ENCODE measurements around the gene SUGCT.

Gene SUGCT

DNA sequence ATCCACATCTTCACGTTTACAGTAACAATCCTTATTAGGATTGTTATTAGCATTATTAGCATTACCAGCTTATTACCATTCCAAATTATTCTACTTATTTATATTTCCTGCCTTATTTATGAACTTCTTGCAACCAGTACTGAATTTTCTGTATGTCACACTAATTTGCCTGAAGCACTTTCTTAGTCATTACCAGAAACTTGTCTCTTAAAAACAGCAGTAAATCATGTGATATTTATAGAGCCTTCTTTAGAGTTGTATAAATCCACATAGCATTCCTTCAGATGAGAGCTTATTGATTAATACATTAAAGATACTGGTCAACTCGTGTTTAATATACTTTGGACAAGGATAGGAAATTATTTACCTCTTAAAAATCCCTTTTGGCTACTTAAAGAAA lies 618.6 kb downstream of the SUGCT start:
- DNase-seq, result no peak

DNA sequence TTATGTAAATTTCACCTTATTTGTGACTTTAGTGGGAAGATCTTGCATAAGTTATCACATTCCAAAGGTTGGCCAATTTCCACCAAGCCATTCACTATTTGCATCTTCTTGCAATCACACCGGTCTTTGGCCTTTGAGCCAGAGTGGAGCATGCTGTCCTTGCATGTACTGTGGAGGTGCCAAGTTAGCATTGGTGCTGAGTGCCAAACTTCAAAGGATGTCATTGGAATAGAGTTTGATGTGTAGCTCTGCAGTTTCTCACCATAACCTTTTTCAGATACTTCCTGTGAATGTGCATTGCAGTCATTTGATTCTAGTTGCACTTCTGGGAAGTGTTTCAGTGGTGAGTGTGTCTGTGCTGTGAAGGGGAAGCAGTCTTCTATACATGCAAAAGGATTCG lies 620.6 kb downstream of the SUGCT start:
- DNase-seq, result no peak

DNA sequence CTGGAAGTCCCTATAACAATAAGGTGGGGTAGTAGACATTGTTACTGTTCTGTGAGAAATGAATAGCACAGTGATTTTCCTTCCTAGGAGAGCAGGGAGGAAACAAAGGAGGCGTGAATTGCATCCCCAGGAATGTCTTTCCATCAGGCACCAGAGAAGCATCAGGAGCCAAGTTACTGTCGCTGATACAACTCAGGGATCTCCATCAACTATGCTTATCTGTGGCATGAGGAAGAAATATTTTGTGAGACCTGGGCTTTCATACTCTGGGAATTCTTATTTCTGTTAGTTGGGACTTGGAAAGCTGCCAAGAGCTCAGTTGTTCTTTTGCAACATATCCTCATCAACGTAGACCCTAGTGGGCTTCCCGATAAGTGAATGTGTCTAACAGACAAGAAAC lies 622.3 kb downstream of the SUGCT start:
- DNase-seq, result no peak

DNA sequence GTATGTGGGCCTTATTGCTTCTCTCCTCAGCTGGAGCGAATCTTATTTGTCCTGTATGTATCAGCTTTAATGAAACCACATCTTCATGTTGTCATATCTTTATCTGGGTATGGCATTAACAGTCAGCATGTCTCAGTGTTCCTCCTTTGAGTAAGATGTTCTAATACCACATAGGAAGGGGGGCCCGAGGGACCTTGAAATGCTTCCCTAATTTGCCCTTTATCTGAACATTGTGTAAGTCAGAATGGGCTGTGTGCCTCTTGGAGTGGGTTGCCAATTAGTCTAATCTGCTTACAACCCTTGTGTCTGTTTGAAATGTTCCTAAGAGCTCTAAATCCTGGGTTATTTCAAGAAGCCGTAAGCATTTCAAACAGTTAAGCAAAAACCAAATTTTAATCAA lies 623.8 kb downstream of the SUGCT start:
- no peak for DNase-seq

DNA sequence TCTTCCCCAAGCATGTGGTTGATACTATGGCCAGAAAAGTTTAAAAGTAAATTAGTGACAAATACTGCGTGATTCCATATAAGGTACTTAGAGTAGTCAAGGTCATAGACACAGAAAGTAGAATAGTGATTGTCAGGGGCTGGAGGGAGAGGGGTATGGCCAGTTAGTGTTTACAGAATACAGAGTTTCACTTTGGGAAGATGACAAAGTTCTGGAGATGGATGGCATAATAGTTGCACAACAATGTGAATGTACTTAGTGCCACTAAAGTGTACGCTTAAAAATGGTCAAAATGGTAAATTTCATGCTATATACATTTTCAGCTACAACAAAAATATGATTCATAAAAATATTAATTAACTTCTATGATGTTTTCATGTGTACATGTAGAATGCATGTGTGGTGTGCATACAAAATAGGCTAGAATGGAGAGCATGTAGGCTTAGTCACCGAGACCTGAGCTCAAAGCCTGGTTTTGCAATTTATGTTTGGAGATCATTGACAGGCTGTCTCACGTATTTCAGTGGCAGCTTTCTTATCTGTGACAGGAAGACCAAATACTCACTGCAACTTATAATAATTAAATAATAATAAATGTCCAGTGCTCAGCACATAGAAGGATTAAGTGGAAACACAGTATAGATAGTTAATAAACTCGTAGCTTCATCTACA lies 625.6 kb downstream of the SUGCT start:
- DNase-seq, result no peak

DNA sequence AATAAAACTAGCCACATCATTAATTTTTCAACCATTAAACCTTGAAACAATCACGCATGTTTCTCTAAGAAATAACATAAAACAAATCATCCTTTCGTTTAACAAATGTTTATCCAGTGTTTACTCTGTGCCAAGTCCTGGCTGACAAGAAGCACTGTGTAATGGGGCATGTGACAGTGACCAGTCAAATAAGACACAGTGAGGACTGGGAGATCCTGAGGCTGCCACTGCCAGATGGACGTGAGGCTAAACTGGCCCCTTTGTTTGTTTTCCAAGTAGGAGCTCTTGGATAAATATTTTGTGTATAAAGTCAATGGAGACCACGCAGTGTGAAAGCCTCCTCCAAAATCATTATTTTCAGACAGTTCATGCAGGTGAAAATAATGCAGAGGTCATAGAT lies 626.2 kb downstream of the SUGCT start:
- no peak for DNase-seq

DNA sequence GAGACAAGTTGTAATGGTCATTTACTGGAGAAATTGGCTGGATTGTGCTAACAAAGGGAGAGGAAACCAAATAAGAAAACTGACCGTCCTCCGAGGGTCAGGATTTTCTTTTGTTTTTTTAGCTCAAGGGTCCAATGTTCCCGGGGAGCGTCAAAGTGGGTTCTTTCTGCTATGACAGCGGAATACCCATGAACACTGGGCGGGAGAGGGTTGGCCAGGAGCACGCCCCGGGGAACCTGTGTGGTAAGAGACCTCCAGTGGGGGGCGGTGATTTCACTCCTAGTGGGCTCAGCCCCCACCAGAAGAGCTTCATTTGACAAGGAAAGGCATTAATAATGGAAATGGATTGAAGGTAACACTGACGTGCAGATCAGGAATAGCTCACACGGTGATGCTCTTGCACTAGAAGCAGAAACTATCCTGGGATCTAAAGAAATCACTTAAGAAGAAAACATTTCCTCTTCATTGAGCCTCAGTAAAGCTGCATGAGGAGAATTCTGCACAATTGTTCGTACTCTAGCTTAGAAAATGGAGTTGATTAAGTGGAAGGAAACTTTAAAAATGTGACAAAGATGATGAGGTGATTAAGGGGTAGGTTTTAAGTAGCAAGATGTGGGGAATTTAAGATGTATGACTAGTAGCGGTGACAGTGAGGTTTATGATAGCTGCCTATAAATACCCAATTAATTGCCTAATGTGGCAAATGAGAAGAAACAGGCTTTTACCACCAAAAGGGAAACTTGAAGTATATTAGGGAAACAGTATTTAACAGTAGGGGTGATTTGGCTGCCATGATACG lies 627.2 kb downstream of the SUGCT start:
- no peak for DNase-seq

DNA sequence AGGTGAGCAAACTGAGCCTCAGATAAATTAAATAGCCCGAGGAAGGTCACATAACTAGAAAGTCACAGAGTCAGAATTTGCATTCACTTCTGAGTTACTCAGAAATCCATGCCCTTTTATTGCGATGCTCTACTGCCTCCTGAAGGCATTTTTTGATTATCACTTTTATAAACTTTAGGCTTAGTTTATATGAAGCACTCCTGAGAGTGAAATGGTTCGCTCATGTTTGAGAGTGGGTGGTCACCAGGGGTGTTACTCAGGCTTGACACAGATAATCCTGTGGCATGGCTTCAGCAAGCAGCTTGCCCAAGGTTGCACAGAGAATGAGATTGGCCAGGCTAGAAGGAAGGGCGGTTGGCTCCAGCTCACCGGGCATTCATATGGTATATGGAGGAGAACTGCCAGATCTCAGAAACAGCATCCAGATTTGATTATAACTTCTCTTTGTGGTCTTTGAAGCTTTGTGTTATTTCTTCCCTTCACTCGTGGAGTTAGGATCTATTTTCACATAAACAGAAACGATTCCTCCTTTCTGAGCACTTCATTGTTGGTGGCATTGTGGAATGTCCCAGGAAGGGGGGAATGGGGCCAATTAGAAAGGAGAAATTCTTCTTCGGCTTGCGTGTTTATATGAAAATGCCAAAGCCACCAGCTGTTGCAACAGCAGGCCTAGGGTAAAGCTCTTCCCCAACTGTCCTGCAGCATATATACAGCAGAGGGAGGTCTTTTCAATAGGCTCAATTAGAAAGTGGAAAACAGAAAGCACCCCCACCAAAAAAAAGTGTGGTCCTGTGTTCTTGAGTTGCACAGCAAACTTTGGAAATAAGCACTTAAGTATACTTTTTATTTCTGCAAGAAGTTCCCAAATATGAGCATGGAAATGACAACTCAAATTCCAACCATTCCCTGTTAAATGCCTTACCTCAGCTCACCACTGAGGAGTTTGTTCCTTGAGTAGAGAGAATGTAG lies 628.8 kb downstream of the SUGCT start:
- no peak for DNase-seq

DNA sequence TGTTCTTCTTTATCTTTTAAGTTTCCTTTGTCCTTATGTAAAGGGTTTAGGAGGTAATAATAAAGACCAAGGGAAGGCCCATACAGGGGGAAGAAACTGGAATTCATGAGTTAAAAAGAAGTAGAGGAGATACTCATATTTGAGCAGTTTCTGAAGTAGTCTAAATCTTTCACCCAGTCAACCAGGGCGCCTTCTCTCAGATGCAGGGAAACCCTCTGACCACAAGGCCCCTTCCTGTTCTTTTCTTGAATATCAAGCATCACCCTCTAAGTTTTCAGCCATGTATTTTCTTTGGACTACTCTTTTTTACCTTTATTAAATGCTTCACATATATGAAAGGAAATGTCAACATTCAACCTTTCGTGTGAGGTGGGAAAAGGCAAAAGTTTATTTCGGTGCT lies 630.8 kb downstream of the SUGCT start:
- no peak for DNase-seq

DNA sequence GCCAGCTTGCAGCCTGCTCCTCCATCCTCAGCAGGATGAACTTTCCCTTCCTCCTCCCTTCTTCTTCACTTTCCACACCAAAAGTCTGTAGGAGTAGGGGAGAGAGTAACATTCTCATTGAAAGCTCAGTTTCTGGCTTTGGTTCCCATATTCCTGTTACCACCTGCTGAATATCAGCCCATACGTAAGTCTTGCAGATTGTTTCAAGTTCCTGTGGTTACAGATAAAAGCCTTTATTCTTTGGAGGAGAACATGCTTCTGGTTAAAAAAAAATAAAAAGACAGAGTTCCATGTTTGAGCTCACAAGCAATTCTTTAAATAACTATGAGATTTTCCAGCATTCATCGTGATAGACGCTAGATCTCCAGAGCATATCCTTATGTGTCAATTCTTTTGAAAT lies 637.3 kb downstream of the SUGCT start:
- no peak for DNase-seq

DNA sequence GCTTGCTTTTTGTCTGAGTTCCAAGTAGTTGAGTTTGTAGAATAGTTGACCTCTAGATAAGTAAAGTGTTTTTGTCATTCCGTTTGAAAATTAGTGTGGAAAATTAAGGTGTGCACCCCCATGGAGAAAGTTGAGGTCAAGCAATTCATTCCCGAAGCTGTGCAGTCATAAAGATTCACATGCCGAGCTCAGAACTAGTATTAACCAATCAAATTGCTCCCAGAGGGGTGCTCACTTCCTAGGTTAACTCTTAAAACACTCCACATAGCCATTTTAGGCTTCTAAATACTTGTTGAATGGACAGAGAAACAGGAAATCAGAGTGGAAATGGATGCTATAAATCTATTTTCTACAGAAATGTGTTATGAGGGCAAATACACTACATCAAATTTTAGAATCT lies 638.9 kb downstream of the SUGCT start:
- DNase-seq, result no peak

DNA sequence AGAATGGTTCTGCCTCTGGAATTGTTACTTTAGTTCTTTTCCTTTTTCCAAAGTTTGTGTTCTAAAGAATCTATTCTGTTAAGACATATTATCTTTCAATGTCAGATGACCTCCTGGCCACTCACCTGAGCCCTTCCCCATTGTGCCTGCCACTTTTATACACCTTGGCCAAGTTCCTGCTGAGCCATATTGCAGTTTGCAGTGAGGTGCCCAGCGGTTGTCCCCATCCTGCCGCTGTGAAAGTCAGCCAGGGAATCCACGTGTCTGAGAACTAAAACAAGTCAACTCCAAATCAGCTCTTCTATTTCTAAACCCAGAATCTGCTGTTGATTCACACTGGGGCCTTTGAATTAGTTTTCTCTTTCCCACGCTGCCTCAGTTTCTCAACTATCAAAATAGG lies 641.1 kb downstream of the SUGCT start:
- DNase-seq, result no peak

DNA sequence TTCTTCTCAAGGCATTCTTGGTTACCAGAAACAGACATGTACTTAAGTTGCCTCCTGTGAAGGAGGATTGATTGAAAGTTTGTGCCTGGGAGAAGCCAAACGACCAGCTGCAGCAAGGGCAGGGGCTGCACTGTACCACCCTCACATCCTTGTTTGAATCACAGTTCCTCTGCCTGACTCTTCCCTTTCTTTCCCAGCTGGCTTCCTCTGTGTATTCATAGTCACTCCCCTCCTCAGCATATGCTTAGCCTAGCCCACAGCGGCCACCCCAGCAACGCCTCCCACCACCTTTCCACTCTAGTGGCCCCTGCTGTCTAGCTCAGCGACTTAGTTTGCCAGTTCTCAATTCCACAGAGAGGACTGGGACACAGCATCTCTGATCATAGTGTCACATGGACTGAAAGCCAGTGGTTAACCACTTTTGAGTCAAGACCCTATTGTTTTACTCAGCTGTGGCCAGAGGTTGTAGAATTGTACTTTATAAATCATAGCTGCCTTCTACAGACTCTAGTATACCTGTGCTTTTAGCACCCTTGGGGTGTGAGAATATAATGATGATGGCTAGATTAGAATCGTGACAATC lies 643.0 kb downstream of the SUGCT start:
- DNase-seq, result no peak

DNA sequence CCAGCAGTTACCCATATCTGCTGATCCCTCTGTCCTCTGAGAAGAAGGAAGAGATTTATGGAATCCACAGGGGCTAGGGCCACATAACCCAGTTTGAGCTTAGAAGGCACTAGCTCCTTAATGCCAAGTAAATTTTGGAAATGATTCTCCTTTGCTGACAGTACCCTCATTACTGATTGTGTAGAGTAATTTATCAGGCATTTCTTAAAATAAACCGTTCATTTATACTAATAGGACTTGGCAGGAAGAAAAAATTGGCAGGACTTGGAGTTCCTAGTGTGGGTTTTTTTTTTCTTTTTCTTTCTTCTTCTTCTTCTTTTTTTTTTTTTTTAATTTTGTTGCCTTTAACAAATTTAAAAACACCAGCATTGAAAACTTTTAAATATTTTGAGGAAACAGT lies 645.7 kb downstream of the SUGCT start:
- no peak for DNase-seq

DNA sequence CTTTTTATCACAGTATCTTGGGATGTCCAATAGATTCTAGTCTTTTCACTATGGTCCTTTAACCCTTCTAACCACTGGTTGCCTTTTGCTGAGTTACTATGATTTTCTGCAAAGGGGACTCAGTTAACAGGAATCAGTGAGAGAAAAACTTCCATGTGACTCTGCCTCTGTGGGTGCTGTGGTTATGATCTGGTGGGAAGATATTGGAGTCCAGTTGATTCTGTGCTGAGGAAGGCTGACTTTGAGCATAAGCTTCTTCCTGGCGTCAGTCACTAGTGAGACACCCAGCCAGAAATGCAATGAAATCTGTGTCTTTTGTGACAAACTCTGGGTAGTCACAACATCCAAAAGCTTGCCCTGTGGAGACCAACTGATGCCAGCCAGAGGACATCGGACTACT lies 648.0 kb downstream of the SUGCT start:
- DNase-seq, result no peak

DNA sequence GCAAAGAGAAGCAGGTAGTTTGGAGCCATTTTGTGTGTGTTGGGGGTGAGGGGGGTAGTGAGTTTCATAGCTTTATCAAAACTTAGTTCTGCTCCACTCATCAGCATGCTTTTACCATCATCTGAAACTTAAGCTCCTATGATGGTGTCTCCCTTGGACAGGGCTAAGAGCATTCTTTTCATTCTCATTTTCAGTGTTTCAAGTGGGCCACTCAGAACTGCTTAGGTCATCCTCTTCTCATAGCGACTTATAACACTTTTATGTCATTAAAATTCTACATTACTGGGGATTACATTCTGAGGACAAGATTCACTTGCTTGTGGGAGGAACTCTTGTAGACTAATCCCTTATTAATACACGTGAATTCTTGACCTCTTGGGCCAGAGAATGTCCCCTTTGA lies 649.4 kb downstream of the SUGCT start:
- DNase-seq, result no peak

DNA sequence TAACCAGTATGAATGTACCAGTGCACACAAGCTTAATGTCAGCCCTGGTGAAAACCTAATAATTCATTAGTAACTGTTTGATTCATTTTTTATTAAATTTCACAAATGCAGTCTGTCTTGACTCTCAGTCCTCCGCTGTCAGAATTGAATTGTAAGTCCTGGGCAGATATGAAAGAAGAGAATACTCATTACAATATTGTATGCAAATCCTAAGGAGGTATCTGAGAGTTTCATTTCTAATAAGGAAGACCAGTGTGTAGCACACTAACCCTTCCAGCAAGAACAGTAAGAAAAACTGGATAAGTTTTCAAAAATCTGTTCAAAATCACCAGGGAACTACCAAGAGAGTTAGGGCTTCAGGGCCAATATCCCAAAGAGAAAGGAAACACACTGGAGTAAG lies 652.1 kb downstream of the SUGCT start:
- DNase-seq, result no peak

DNA sequence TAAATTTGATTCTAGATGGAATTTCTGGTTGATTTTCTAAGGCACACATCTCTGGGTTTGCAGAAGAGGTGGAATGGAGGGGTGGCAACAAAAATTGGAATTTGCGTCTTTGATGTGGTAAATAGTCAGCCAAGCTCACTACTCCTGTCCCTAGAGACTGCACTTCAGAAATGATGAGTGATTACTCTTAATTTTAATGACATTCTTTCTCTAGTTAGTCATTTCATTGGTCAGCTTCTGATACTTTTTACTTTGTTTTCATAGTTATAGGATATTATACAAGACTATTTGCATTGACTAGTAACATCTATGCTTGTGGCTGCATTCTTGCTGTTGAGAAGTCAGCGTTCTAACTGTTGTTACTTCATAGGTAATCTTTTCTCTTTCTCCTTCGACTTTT lies 658.3 kb downstream of the SUGCT start:
- no peak for DNase-seq

DNA sequence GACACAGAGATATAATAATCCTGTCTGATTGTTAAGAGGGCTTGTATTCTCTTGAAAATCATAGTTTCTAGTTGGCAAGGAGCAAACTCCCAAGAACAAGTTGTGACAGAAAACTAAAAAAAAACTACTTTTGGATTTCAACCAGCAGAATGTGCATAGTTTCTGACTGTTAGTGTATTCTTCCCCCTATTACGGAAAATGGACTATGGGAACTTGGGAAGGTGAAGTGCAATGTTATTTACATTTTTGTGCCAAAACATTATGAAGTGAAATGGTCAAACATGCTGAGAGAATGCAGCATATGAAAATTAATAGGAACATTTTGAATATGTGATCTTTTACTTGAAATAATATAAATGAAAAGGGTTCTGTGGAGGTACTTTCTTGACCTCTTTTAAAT lies 660.8 kb downstream of the SUGCT start:
- no peak for DNase-seq

DNA sequence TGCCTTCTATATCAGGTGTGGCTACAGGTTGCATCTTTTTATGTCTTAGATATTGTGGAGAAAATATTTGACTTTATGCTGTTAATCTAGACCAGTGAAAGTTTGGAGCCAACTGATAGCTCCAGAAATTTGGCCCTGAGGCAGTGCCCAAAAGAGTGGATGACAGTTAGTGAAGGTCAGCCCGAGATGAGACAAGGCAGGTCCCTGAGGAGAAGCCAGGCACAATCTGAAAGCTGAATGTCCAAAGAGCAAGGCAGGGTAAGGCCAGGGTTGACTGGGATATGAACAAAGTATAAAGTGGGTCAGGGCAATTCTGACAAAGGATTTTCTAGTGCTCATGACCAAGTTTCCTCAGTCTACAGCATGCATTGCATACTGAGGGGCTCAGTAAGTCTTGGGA lies 661.9 kb downstream of the SUGCT start:
- DNase-seq, result no peak

DNA sequence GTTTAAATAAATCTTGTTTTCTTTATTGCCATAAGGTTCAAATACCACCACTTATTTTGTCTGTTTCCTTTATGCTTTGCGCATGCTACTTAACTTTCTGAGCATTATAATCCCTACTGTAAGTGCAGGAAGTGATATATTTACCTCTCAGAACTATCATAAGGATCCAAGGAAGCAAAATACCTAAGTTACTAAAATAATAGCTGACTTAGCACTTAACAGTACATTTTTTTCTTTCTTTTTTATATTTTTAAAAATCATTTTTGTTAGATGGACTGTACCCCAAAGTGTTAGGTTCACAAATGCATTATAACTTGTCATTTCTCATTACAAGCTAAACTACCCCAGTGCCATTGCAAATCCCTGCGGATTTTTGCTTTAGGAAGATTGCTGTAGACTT lies 663.8 kb downstream of the SUGCT start:
- DNase-seq, result no peak

DNA sequence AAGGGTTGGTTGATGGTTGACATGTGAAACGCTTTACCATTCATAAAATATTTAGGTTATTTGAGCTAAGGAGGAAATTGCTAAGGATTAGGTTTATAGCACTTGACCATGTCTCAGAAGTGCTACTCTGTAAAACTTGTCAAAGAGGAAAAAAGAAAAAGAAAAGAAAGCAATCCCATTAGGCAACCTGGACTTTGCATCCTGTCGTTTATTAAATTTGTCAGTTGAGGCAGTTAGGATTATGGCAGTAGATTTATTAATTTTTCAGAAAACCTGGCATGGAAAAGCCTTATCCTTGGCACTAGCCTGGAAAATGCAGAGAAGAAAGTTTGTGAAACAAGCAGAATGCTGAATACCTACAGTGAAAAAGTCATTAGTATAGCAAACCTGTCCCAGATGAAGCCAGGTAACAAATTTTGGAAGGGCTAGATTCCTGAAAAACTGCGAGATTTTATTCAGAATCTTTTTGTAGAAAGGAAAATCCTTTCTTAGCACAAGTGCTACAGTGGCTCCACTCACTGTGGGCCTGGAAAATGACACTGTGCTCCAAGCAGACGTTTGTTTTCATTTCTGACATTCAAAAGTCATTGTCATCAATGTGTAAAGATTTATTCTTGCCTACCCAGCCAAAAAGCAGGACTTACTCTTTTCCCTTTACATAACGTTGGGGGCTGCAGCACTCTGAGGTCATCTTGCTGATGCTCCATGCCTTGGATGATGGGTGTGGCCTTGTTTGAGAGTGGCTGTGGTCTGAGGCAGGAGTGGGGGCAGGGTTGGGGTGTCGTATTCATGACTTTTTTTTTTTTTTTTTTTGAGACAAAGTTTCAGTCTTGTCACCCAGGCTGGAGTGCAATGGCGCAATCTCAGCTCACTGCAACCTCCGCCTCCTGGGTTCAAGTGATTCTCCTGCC lies 664.9 kb downstream of the SUGCT start:
- DNase-seq, result no peak

Data from CD4-positive, alpha-beta T cell treated with Interleukin-4 for 4 hours (primary cell).